Measurements from ENCODE around the gene SHQ1.

DNA sequence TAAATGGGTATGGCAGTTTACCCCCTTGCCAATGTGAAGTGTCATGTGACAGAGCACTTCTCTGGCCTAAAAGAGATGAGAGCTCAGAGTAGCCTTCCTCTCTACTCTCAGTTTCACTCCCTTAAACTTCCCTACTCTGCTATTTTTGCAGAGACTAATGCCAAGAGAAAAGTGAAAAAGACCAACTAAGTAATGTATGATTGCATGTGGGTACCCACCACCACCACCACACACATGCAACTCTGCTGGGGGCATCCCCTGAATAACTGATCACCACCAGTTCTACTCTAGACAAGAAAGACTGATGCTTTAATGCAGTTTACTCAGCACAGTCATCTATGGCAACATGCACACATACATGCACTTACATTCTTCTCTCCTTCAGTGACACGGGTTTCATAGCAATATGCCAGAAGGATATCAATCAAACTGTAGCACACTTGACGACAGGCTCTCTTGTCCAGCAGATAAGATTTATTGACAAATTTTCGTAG, 31.3 kb downstream of the SHQ1 start:
- no peak for TF ChIP-seq ZNF274 (IDR thresholded peaks at IDR 0.05; ENCODE audit: borderline replicate concordance, low read depth, low read length)
- TF ChIP-seq, protein P1, sequence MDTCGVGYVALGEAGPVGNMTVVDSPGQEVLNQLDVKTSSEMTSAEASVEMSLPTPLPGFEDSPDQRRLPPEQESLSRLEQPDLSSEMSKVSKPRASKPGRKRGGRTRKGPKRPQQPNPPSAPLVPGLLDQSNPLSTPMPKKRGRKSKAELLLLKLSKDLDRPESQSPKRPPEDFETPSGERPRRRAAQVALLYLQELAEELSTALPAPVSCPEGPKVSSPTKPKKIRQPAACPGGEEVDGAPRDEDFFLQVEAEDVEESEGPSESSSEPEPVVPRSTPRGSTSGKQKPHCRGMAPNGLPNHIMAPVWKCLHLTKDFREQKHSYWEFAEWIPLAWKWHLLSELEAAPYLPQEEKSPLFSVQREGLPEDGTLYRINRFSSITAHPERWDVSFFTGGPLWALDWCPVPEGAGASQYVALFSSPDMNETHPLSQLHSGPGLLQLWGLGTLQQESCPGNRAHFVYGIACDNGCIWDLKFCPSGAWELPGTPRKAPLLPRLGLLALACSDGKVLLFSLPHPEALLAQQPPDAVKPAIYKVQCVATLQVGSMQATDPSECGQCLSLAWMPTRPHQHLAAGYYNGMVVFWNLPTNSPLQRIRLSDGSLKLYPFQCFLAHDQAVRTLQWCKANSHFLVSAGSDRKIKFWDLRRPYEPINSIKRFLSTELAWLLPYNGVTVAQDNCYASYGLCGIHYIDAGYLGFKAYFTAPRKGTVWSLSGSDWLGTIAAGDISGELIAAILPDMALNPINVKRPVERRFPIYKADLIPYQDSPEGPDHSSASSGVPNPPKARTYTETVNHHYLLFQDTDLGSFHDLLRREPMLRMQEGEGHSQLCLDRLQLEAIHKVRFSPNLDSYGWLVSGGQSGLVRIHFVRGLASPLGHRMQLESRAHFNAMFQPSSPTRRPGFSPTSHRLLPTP (IDR thresholded peaks at IDR 0.05; ENCODE audit: borderline replicate concordance, extremely low read depth, insufficient read length), result no peak
- 0 out of 2 replicates have a peak, but pooled peaks have one; percentile 7 for TF ChIP-seq EP300 (IDR thresholded peaks at IDR 0.05; ENCODE audit: low read length)
- no peak for TF ChIP-seq ZFP1 (CRISPR knock-in tag; IDR thresholded peaks at IDR 0.05)
- no peak for TF ChIP-seq CEBPB (tag; IDR thresholded peaks at IDR 0.05)
- no peak for TF ChIP-seq EZH2 (IDR thresholded peaks at IDR 0.05; ENCODE audit: borderline replicate concordance, low read depth, low read length)
- no peak for TF ChIP-seq SIN3A (IDR thresholded peaks at IDR 0.05; ENCODE audit: borderline replicate concordance in 2 of 2, control insufficient read depth in 1 of 2, low read depth in 2 of 2, low read length in 2 of 2)
- no peak for TF ChIP-seq ZNF830 (CRISPR knock-in tag; IDR thresholded peaks at IDR 0.05)
- TF ChIP-seq, protein P2, sequence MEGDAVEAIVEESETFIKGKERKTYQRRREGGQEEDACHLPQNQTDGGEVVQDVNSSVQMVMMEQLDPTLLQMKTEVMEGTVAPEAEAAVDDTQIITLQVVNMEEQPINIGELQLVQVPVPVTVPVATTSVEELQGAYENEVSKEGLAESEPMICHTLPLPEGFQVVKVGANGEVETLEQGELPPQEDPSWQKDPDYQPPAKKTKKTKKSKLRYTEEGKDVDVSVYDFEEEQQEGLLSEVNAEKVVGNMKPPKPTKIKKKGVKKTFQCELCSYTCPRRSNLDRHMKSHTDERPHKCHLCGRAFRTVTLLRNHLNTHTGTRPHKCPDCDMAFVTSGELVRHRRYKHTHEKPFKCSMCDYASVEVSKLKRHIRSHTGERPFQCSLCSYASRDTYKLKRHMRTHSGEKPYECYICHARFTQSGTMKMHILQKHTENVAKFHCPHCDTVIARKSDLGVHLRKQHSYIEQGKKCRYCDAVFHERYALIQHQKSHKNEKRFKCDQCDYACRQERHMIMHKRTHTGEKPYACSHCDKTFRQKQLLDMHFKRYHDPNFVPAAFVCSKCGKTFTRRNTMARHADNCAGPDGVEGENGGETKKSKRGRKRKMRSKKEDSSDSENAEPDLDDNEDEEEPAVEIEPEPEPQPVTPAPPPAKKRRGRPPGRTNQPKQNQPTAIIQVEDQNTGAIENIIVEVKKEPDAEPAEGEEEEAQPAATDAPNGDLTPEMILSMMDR (IDR thresholded peaks at IDR 0.05 in 2 of 3, conservative IDR thresholded peaks at IDR 0.05 in 1 of 3; ENCODE audit: insufficient read depth in 2 of 3, low read depth in 1 of 3, low read length in 3 of 3), result no peak
- TF ChIP-seq, protein P3, sequence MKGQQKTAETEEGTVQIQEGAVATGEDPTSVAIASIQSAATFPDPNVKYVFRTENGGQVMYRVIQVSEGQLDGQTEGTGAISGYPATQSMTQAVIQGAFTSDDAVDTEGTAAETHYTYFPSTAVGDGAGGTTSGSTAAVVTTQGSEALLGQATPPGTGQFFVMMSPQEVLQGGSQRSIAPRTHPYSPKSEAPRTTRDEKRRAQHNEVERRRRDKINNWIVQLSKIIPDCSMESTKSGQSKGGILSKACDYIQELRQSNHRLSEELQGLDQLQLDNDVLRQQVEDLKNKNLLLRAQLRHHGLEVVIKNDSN (CRISPR knock-in tag; IDR thresholded peaks at IDR 0.05), result no peak
- TF ChIP-seq, protein P4, sequence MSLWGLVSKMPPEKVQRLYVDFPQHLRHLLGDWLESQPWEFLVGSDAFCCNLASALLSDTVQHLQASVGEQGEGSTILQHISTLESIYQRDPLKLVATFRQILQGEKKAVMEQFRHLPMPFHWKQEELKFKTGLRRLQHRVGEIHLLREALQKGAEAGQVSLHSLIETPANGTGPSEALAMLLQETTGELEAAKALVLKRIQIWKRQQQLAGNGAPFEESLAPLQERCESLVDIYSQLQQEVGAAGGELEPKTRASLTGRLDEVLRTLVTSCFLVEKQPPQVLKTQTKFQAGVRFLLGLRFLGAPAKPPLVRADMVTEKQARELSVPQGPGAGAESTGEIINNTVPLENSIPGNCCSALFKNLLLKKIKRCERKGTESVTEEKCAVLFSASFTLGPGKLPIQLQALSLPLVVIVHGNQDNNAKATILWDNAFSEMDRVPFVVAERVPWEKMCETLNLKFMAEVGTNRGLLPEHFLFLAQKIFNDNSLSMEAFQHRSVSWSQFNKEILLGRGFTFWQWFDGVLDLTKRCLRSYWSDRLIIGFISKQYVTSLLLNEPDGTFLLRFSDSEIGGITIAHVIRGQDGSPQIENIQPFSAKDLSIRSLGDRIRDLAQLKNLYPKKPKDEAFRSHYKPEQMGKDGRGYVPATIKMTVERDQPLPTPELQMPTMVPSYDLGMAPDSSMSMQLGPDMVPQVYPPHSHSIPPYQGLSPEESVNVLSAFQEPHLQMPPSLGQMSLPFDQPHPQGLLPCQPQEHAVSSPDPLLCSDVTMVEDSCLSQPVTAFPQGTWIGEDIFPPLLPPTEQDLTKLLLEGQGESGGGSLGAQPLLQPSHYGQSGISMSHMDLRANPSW (CRISPR knock-in tag; IDR thresholded peaks at IDR 0.05), result no peak
